ENCODE measurements around the gene LYRM4.

The LYRM4 gene

GRCh38 chr6:5280920-5281319, 20.2 kb upstream of the LYRM4 start:
- no peak for DNase-seq (ENCODE audit: low read depth in 2 of 2)

- DNase-seq (ENCODE audit: low read depth in 2 of 2), result no peak
Measured at GRCh38 chr6:5279891-5280338, 19.2 kb upstream of the LYRM4 start.

- DNase-seq (ENCODE audit: low read depth in 2 of 2), result no peak
Measured at GRCh38 chr6:5278565-5279120, 17.9 kb upstream of the LYRM4 start.

- no peak for DNase-seq (ENCODE audit: low read depth in 2 of 2)
Measured at GRCh38 chr6:5278047-5278446, 17.3 kb upstream of the LYRM4 start.

- DNase-seq (ENCODE audit: low read depth in 2 of 2), result no peak
Measured at GRCh38 chr6:5277589-5277988, 16.8 kb upstream of the LYRM4 start.

- no peak for DNase-seq (ENCODE audit: low read depth in 2 of 2)
Measured at GRCh38 chr6:5276581-5276980, 15.8 kb upstream of the LYRM4 start.

GRCh38 chr6:5275497-5275896, 14.7 kb upstream of the LYRM4 start:
- DNase-seq (ENCODE audit: low read depth in 2 of 2), result no peak

- no peak for DNase-seq (ENCODE audit: low read depth in 2 of 2)
Measured at GRCh38 chr6:5274231-5274630, 13.5 kb upstream of the LYRM4 start.

- no peak for DNase-seq (ENCODE audit: low read depth in 2 of 2)
Measured at GRCh38 chr6:5271926-5272325, 11.2 kb upstream of the LYRM4 start.

GRCh38 chr6:5270093-5270680, 9.4 kb upstream of the LYRM4 start:
- no peak for DNase-seq (ENCODE audit: low read depth in 2 of 2)

GRCh38 chr6:5266423-5266822, 5.7 kb upstream of the LYRM4 start:
- no peak for DNase-seq (ENCODE audit: low read depth in 2 of 2)

GRCh38 chr6:5261545-5262109, 877 bp upstream of the LYRM4 start:
- DNase-seq (ENCODE audit: low read depth in 2 of 2), result no peak

GRCh38 chr6:5260111-5260620, 584 bp downstream of the LYRM4 start:
- DNase-seq (ENCODE audit: low read depth in 2 of 2), result peak; percentile 41 to 57

- DNase-seq (ENCODE audit: low read depth in 2 of 2), result no peak
Measured at GRCh38 chr6:5259428-5259827, 1.3 kb downstream of the LYRM4 start.

GRCh38 chr6:5257400-5257799, 3.4 kb downstream of the LYRM4 start:
- DNase-seq (ENCODE audit: low read depth in 2 of 2), result no peak

- no peak for DNase-seq (ENCODE audit: low read depth in 2 of 2)
Measured at GRCh38 chr6:5256952-5257351, 3.8 kb downstream of the LYRM4 start.

GRCh38 chr6:5250911-5251310, 9.8 kb downstream of the LYRM4 start:
- DNase-seq (ENCODE audit: low read depth in 2 of 2), result no peak

- no peak for DNase-seq (ENCODE audit: low read depth in 2 of 2)
Measured at GRCh38 chr6:5250451-5250850, 10.3 kb downstream of the LYRM4 start.

- no peak for DNase-seq (ENCODE audit: low read depth in 2 of 2)
Measured at GRCh38 chr6:5249451-5250122, 11.2 kb downstream of the LYRM4 start.

- DNase-seq (ENCODE audit: low read depth in 2 of 2), result no peak
Measured at GRCh38 chr6:5248302-5249098, 12.2 kb downstream of the LYRM4 start.

GRCh38 chr6:5247201-5247600, 13.5 kb downstream of the LYRM4 start:
- no peak for DNase-seq (ENCODE audit: low read depth in 2 of 2)

All from stimulated activated CD8-positive, alpha-beta memory T cell treated with anti-CD3 and anti-CD28 coated beads, Interleukin-7, amount 100 ng/mL, for 1 hour (primary cell).